C1 segment of cervical spinal cord (tissue), 14 donors: ENCODE results near the gene SYCN.
A peak's percentile ranks its signal among the peaks of the same experiment; 100 is the strongest.

ENCODE experiments used
- DNase-seq, 14 donors: peaks; one replicate each; lab custom pipeline; 2025; lab: John Stamatoyannopoulos, UW

Gene SYCN

GRCh38 chr19:39171479-39172465 is 32.3 kb downstream of the SYCN start:
- no peak for DNase-seq

- peak in 1 of 14 donors; percentile 11 for DNase-seq
Observed at GRCh38 chr19:39170386-39171231, 33.5 kb downstream of the SYCN start.

- no peak for DNase-seq
Observed at GRCh38 chr19:39169143-39169810, 34.8 kb downstream of the SYCN start.

- no peak for DNase-seq
Observed at GRCh38 chr19:39168258-39169142, 35.6 kb downstream of the SYCN start.

- peak in 1 of 14 donors; percentile 34 for DNase-seq
Observed at GRCh38 chr19:39167461-39168257, 36.4 kb downstream of the SYCN start.

GRCh38 chr19:39166571-39167391 is 37.3 kb downstream of the SYCN start:
- peak in 6 of 14 donors; percentile 1 to 38 (median 8) for DNase-seq

- DNase-seq: no peak
Observed at GRCh38 chr19:39165857-39166256, 38.2 kb downstream of the SYCN start.

GRCh38 chr19:39164289-39164688 is 39.8 kb downstream of the SYCN start:
- no peak for DNase-seq

GRCh38 chr19:39163621-39164020 is 40.4 kb downstream of the SYCN start:
- no peak for DNase-seq

GRCh38 chr19:39162441-39163043 is 41.5 kb downstream of the SYCN start:
- DNase-seq: no peak

- DNase-seq: no peak
Observed at GRCh38 chr19:39160889-39161672, 43.0 kb downstream of the SYCN start.

GRCh38 chr19:39160523-39160861 is 43.6 kb downstream of the SYCN start:
- no peak for DNase-seq

- no peak for DNase-seq
Observed at GRCh38 chr19:39158646-39159260, 45.3 kb downstream of the SYCN start.

- DNase-seq: no peak
Observed at GRCh38 chr19:39157997-39158389, 46.1 kb downstream of the SYCN start.

GRCh38 chr19:39157275-39157996 is 46.6 kb downstream of the SYCN start:
- DNase-seq: no peak

GRCh38 chr19:39156326-39157230 is 47.5 kb downstream of the SYCN start:
- no peak for DNase-seq
